GF-D8 (cell line): Measurements from ENCODE around the gene LRRC41.
"Not testable (repeated sequence)": the region's sequence is repeated elsewhere in the genome, so short reads cannot be mapped to it uniquely, and the experiment has no call there.

Experiments used
- DNase-seq: peaks from one replicate; lab custom pipeline; 2025; lab: John Stamatoyannopoulos, UW

LRRC41 gene

GRCh38 chr1:46242918-46243317 is 60.5 kb downstream of the LRRC41 start:
- no peak for DNase-seq

GRCh38 chr1:46241733-46242132 is 61.7 kb downstream of the LRRC41 start:
- not testable (repeated sequence) for DNase-seq

GRCh38 chr1:46238865-46239264 is 64.6 kb downstream of the LRRC41 start:
- not testable (repeated sequence) for DNase-seq

- DNase-seq: no peak
Observed at GRCh38 chr1:46236882-46237281, 66.5 kb downstream of the LRRC41 start.

GRCh38 chr1:46231231-46231630 is 72.2 kb downstream of the LRRC41 start:
- DNase-seq: not testable (repeated sequence)
